Activated effector memory CD4-positive, alpha-beta T cell treated with anti-CD3 and anti-CD28 coated beads, Interleukin-2, amount 50 U/mL, for 16 hours (primary cell): ENCODE data around the gene PTPA.
"Not testable (repeated sequence)": the region's sequence is repeated elsewhere in the genome, so short reads cannot be mapped to it uniquely, and the experiment has no call there.

Source experiments
- DNase-seq: peaks from one replicate; pipeline ENCODE4 v3.0.0-alpha.2; 2020

PTPA gene

GRCh38 chr9:129161534-129161837 lies 50.3 kb downstream of the PTPA start:
- no peak for DNase-seq

- DNase-seq: no peak
These were observed 51.4 kb downstream of the PTPA start for GRCh38 chr9:129162497-129163197.

- not testable (repeated sequence) for DNase-seq
These were observed 52.0 kb downstream of the PTPA start for GRCh38 chr9:129163198-129163670.

GRCh38 chr9:129163753-129164152 lies 52.5 kb downstream of the PTPA start:
- no peak for DNase-seq

GRCh38 chr9:129164246-129164930 lies 53.2 kb downstream of the PTPA start:
- no peak for DNase-seq

- no peak for DNase-seq
These were observed 54.0 kb downstream of the PTPA start for GRCh38 chr9:129165198-129165597.

GRCh38 chr9:129166623-129167557 lies 55.7 kb downstream of the PTPA start:
- DNase-seq: peak; percentile 67

- no peak for DNase-seq
These were observed 59.0 kb downstream of the PTPA start for GRCh38 chr9:129170229-129170628.

- DNase-seq: no peak
These were observed 61.0 kb downstream of the PTPA start for GRCh38 chr9:129171993-129172751.

- no peak for DNase-seq
These were observed 61.6 kb downstream of the PTPA start for GRCh38 chr9:129172816-129173215.

GRCh38 chr9:129173296-129174101 lies 62.3 kb downstream of the PTPA start:
- no peak for DNase-seq

GRCh38 chr9:129174102-129174723 lies 63.0 kb downstream of the PTPA start:
- peak; percentile 92 for DNase-seq

GRCh38 chr9:129174724-129175514 lies 63.7 kb downstream of the PTPA start:
- DNase-seq: peak; percentile 67

- no peak for DNase-seq
These were observed 64.3 kb downstream of the PTPA start for GRCh38 chr9:129175515-129175824.

GRCh38 chr9:129175825-129176633 lies 64.8 kb downstream of the PTPA start:
- DNase-seq: peak; percentile 77

- no peak for DNase-seq
These were observed 65.7 kb downstream of the PTPA start for GRCh38 chr9:129176701-129177442.

- no peak for DNase-seq
These were observed 66.2 kb downstream of the PTPA start for GRCh38 chr9:129177443-129177790.

GRCh38 chr9:129177791-129178567 lies 66.8 kb downstream of the PTPA start, which contains the start of gene IER5L:
IER5L (minus strand) TSS chr9:129178261; CDS start chr9:129178052, 209 bp downstream.
- peak; percentile 97 for DNase-seq
